NCI-H2171 treated with DMSO at 0.1 percent for 48 hours (cell line): ENCODE measurements around the gene LEF1.

Source experiments
- DNase-seq: peaks from one replicate; lab custom pipeline; 2025; lab: John Stamatoyannopoulos, UW

Gene LEF1

GRCh38 chr4:108175966-108176365 lies 7.2 kb upstream of the LEF1 start:
- DNase-seq = no peak

GRCh38 chr4:108174856-108175255 lies 6.1 kb upstream of the LEF1 start:
- DNase-seq = no peak

GRCh38 chr4:108173599-108174057 lies 4.9 kb upstream of the LEF1 start:
- no peak for DNase-seq

GRCh38 chr4:108172753-108173598 lies 4.2 kb upstream of the LEF1 start:
- DNase-seq = peak; percentile 7

- no peak for DNase-seq
These were observed 3.6 kb upstream of the LEF1 start for GRCh38 chr4:108172231-108172752.

GRCh38 chr4:108171339-108172230 lies 2.9 kb upstream of the LEF1 start:
- DNase-seq = no peak

- no peak for DNase-seq
These were observed 2.1 kb upstream of the LEF1 start for GRCh38 chr4:108170631-108171338.

GRCh38 chr4:108169664-108170063 lies 932 bp upstream of the LEF1 start:
- DNase-seq = no peak

GRCh38 chr4:108168160-108168670 lies 517 bp downstream of the LEF1 start:
- DNase-seq = no peak

- DNase-seq = no peak
These were observed 2.1 kb downstream of the LEF1 start for GRCh38 chr4:108166441-108167315.

- no peak for DNase-seq
These were observed 2.7 kb downstream of the LEF1 start for GRCh38 chr4:108166038-108166437.

GRCh38 chr4:108165586-108165985 lies 3.1 kb downstream of the LEF1 start:
- no peak for DNase-seq

GRCh38 chr4:108163351-108163750 lies 5.4 kb downstream of the LEF1 start:
- no peak for DNase-seq

GRCh38 chr4:108160741-108161352 lies 7.9 kb downstream of the LEF1 start:
- DNase-seq = no peak

GRCh38 chr4:108159845-108160244 lies 8.9 kb downstream of the LEF1 start:
- DNase-seq = no peak

- no peak for DNase-seq
These were observed 11.1 kb downstream of the LEF1 start for GRCh38 chr4:108157655-108158054.

- no peak for DNase-seq
These were observed 12.3 kb downstream of the LEF1 start for GRCh38 chr4:108156391-108156790.

GRCh38 chr4:108155373-108155772 lies 13.4 kb downstream of the LEF1 start:
- no peak for DNase-seq

- DNase-seq = no peak
These were observed 15.8 kb downstream of the LEF1 start for GRCh38 chr4:108152980-108153379.
